H9 (cell line): Measurements from ENCODE around the gene AHCY. TPM values are rescaled to one million over a fixed set of nuclear protein-coding genes. Genes with fewer than 3 reads are reported as not detected.
A peak's percentile ranks its signal among the peaks of the same experiment; 100 is the strongest.

ENCODE experiments used
- DNase-seq: peaks from one replicate; pipeline ENCODE4 v3.0.0-alpha.2; 2017
- H2AFZ ChIP-seq: one replicate; pipeline ENCODE4 v1.6.1; 2013; ENCODE audit warnings: mild to moderate bottlenecking, low read length, control low read depth, moderate library complexity
- H2AK5ac ChIP-seq: 2 replicates; pipeline ENCODE4 v1.6.1; 2013; ENCODE audit warnings: low read length, control low read depth, mixed read lengths; ENCODE audit not compliant: insufficient read length
- H2BK120ac ChIP-seq: one replicate; pipeline ENCODE4 v1.6.1; 2013; ENCODE audit warnings: low read depth, mild to moderate bottlenecking, low read length, control low read depth, inconsistent platforms; ENCODE audit not compliant: poor library complexity, severe bottlenecking
- H2BK12ac ChIP-seq: 2 replicates; pipeline ENCODE4 v1.6.1; 2013; ENCODE audit warnings: low read length, control low read depth, mixed read lengths, low read depth; ENCODE audit not compliant: insufficient read length
- H2BK15ac ChIP-seq: 2 replicates; pipeline ENCODE4 v1.6.1; 2013; ENCODE audit warnings: low read depth, low read length, control low read depth
- H2BK20ac ChIP-seq: one replicate; pipeline ENCODE4 v1.6.1; 2013; ENCODE audit warnings: low read depth, mild to moderate bottlenecking, low read length, control low read depth, inconsistent platforms; ENCODE audit not compliant: poor library complexity, severe bottlenecking
- H2BK5ac ChIP-seq: 2 replicates; pipeline ENCODE4 v1.6.1; 2013; ENCODE audit warnings: low read length, control low read depth, mixed read lengths; ENCODE audit not compliant: insufficient read length
- H3K14ac ChIP-seq: 2 replicates; pipeline ENCODE4 v1.6.1; 2013; ENCODE audit warnings: low read length, control low read depth; ENCODE audit not compliant: insufficient read depth
- H3K18ac ChIP-seq: 2 replicates; pipeline ENCODE4 v1.6.1; 2013; ENCODE audit warnings: low read depth, mild to moderate bottlenecking, mixed read lengths, low read length, control low read depth; ENCODE audit not compliant: insufficient read length
- H3K23ac ChIP-seq: 2 replicates; pipeline ENCODE4 v1.6.1; 2013; ENCODE audit warnings: low read length, control low read depth, mixed read lengths, low read depth; ENCODE audit not compliant: insufficient read length
- H3K23me2 ChIP-seq: 2 replicates; pipeline ENCODE4 v1.6.1; 2013; ENCODE audit warnings: low read depth, mild to moderate bottlenecking, mixed read lengths, low read length, control low read depth; ENCODE audit not compliant: insufficient read length, poor library complexity, severe bottlenecking
- H3K27ac ChIP-seq: 2 replicates; pipeline ENCODE4 v1.5.1; 2013; ENCODE audit warnings: low read length, control low read depth, mixed read lengths, low read depth; ENCODE audit not compliant: insufficient read length
- H3K27me3 ChIP-seq: 2 replicates; pipeline ENCODE4 v1.6.1; 2013; ENCODE audit warnings: low read length, control low read depth, inconsistent platforms; ENCODE audit not compliant: insufficient read depth
- H3K4ac ChIP-seq: 2 replicates; pipeline ENCODE4 v1.6.1; 2013; ENCODE audit warnings: low read depth, mild to moderate bottlenecking, control low read depth, inconsistent platforms, low read length, moderate library complexity
- H3K4me1 ChIP-seq: 2 replicates; pipeline ENCODE4 v1.6.1; 2013; ENCODE audit warnings: low read length, control low read depth, inconsistent platforms; ENCODE audit not compliant: insufficient read depth
- H3K4me2 ChIP-seq: 2 replicates; pipeline ENCODE4 v1.6.1; 2013; ENCODE audit warnings: low read length, control low read depth, mixed read lengths; ENCODE audit not compliant: insufficient read length, insufficient read depth
- H3K56ac ChIP-seq: 2 replicates; pipeline ENCODE4 v1.6.1; 2013; ENCODE audit warnings: low read depth, mild to moderate bottlenecking, mixed read lengths, low read length, control low read depth; ENCODE audit not compliant: insufficient read length
- H3K79me1 ChIP-seq: 2 replicates; pipeline ENCODE4 v1.6.1; 2013; ENCODE audit warnings: low read depth, mild to moderate bottlenecking, moderate library complexity, low read length, control low read depth, inconsistent platforms; ENCODE audit not compliant: insufficient read depth, poor library complexity, severe bottlenecking
- H3K79me2 ChIP-seq: 2 replicates; pipeline ENCODE4 v1.6.1; 2013; ENCODE audit warnings: low read length, control low read depth, inconsistent platforms; ENCODE audit not compliant: insufficient read depth
- H3K9ac ChIP-seq: 2 replicates; pipeline ENCODE4 v1.6.1; 2013; ENCODE audit warnings: low read length, control low read depth, mixed read lengths; ENCODE audit not compliant: insufficient read length; ENCODE audit errors: extremely low read depth
- H3K9me3 ChIP-seq: one replicate; pipeline ENCODE4 v1.6.1; 2013; ENCODE audit warnings: low read depth, low read length, inconsistent platforms; ENCODE audit not compliant: control insufficient read depth
- H3T11ph ChIP-seq: one replicate; pipeline ENCODE4 v1.6.1; 2013; ENCODE audit warnings: mild to moderate bottlenecking, low read length, control low read depth, inconsistent platforms
- H4K20me1 ChIP-seq: one replicate; pipeline ENCODE4 v1.6.1; 2013; ENCODE audit not compliant: control insufficient read depth, insufficient read length, insufficient read depth
- H4K5ac ChIP-seq: 2 replicates; pipeline ENCODE4 v1.6.1; 2013; ENCODE audit warnings: low read depth, mild to moderate bottlenecking, mixed read lengths, low read length, control low read depth; ENCODE audit not compliant: insufficient read length
- H4K8ac ChIP-seq: replicated peaks from 2 replicates; pipeline ENCODE4 v1.6.1; 2013; ENCODE audit warnings: low read length, control low read depth, mixed read lengths, low read depth; ENCODE audit not compliant: insufficient read length
- H4K91ac ChIP-seq: 2 replicates; pipeline ENCODE4 v1.6.1; 2013; ENCODE audit warnings: low read depth, mild to moderate bottlenecking, moderate library complexity, mixed read lengths, low read length, control low read depth; ENCODE audit not compliant: insufficient read length
- H3K27ac Mint-ChIP-seq, 3 experiments: 2 replicates in 2 of 3; 3 replicates in 1 of 3; pipeline ENCODE4 v1.8.0; 2020 to 2021; ENCODE audit warnings: mixed read lengths in 3 of 3, mild to moderate bottlenecking in 1 of 3, moderate library complexity in 1 of 3
- H3K27me3 Mint-ChIP-seq: 2 replicates; pipeline ENCODE4 v1.8.0; 2021; ENCODE audit warnings: low read depth, mild to moderate bottlenecking, moderate library complexity, mixed read lengths
- H3K36me3 Mint-ChIP-seq, 3 experiments: 2 replicates in 2 of 3; 3 replicates in 1 of 3; pipeline ENCODE4 v1.8.0; 2020 to 2021; ENCODE audit warnings: low read depth in 3 of 3, mixed read lengths in 3 of 3; ENCODE audit not compliant: insufficient read depth in 1 of 3
- H3K4me1 Mint-ChIP-seq, 2 experiments: 2 replicates each; pipeline ENCODE4 v1.8.0; 2020; ENCODE audit warnings: mixed read lengths in 2 of 2
- H3K4me3 Mint-ChIP-seq, 2 experiments: 2 replicates in 1 of 2; 3 replicates in 1 of 2; pipeline ENCODE4 v1.8.0; 2020 to 2021; ENCODE audit warnings: mild to moderate bottlenecking in 2 of 2, mixed read lengths in 2 of 2, moderate library complexity in 1 of 2
- H3K9me3 Mint-ChIP-seq, 2 experiments: 2 replicates in 1 of 2; 3 replicates in 1 of 2; pipeline ENCODE4 v1.8.0; 2020; ENCODE audit warnings: mild to moderate bottlenecking in 2 of 2, mixed read lengths in 2 of 2, moderate library complexity in 1 of 2
- WGBS: extraction: QIAGEN DNeasy Blood & Tissue Kit; methylation state at CpG from one replicate; pipeline ENCODE4 v1.1.7; 2013; ENCODE audit warnings: missing lambda C conversion rate, low lambda C conversion rate, mixed read lengths; ENCODE audit not compliant: insufficient read length; ENCODE audit errors: extremely low coverage; 5-methylcytosine and 5-hydroxymethylcytosine counted together
- total RNA-seq: library from RNA; stranded (reverse); gene quantifications from 2 replicates; pipeline ENCODE4 v1.2.1, GENCODE V29; 2021
- TF ChIP-seq, protein P1 (sequence below): fragments of 200-600 bp; sonication (generic); conservative IDR thresholded peaks from 3 replicates; pipeline ENCODE4 v1.8.0; 2021; ENCODE audit warnings: antibody characterized with exemption, mild to moderate bottlenecking

AHCY gene
- total RNA-seq, 1 experiment from 2014 or later: 461 TPM

GRCh38 chr20:34293119-34293518, 10.0 kb downstream of the AHCY start:
- Histone ChIP-seq H3K23ac (no peak overlapping the region), H3K4ac (no peak overlapping the region), H2AFZ (no peak overlapping the region), H3K14ac (no peak overlapping the region), H3K79me2 (peaks cover 12% of the 10 kb centered on the region; the same call in 1 of the 2 replicates), H3K27me3 (no peaks in the 10 kb centered on the region), H3K23me2 (no peaks in the 10 kb centered on the region), H3K9me3 (no peaks in the 10 kb centered on the region), H3K4me2 (no peak overlapping the region), H2BK120ac (no peak overlapping the region), H4K5ac (no peak overlapping the region), H4K20me1 (no peaks in the 10 kb centered on the region), H3K27ac (no peak overlapping the region), H2BK20ac (no peak overlapping the region), H4K91ac (no peak overlapping the region), H4K8ac (no peak overlapping the region), H2BK12ac (no peak overlapping the region), H3T11ph (no peak overlapping the region), H2BK15ac (no peak overlapping the region), H2BK5ac (no peak overlapping the region), H3K9ac (no peak overlapping the region), H3K79me1 (peaks cover 3% of the 10 kb centered on the region), H2AK5ac (no peak overlapping the region), H3K4me1 (no peaks in the 10 kb centered on the region), H3K18ac (no peak overlapping the region), H3K56ac (no peak overlapping the region)
- no peak overlapping the region for H3K4me3 Mint-ChIP-seq
- no CpG with 5 or more reads among the region's 5 CpGs for WGBS
- H3K9me3 Mint-ChIP-seq: no peaks in the 10 kb centered on the region
- H3K4me1 Mint-ChIP-seq: peaks cover 3 to 4% of the 10 kb centered on the region in 2 experiments; a peak in 1 of 4 replicates
- TF ChIP-seq, protein P1, sequence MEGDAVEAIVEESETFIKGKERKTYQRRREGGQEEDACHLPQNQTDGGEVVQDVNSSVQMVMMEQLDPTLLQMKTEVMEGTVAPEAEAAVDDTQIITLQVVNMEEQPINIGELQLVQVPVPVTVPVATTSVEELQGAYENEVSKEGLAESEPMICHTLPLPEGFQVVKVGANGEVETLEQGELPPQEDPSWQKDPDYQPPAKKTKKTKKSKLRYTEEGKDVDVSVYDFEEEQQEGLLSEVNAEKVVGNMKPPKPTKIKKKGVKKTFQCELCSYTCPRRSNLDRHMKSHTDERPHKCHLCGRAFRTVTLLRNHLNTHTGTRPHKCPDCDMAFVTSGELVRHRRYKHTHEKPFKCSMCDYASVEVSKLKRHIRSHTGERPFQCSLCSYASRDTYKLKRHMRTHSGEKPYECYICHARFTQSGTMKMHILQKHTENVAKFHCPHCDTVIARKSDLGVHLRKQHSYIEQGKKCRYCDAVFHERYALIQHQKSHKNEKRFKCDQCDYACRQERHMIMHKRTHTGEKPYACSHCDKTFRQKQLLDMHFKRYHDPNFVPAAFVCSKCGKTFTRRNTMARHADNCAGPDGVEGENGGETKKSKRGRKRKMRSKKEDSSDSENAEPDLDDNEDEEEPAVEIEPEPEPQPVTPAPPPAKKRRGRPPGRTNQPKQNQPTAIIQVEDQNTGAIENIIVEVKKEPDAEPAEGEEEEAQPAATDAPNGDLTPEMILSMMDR: no peak
- peaks cover 68 to 89% (median 82%) of the 10 kb centered on the region in 3 experiments for H3K36me3 Mint-ChIP-seq
- peak overlapping the region in 1 of 3 experiments; percentile 49; a peak in 2 of 7 replicates for H3K27ac Mint-ChIP-seq
- no peak for DNase-seq
- no peaks in the 10 kb centered on the region for H3K27me3 Mint-ChIP-seq
